ENCODE measurements around the gene MAP3K14.

DNA sequence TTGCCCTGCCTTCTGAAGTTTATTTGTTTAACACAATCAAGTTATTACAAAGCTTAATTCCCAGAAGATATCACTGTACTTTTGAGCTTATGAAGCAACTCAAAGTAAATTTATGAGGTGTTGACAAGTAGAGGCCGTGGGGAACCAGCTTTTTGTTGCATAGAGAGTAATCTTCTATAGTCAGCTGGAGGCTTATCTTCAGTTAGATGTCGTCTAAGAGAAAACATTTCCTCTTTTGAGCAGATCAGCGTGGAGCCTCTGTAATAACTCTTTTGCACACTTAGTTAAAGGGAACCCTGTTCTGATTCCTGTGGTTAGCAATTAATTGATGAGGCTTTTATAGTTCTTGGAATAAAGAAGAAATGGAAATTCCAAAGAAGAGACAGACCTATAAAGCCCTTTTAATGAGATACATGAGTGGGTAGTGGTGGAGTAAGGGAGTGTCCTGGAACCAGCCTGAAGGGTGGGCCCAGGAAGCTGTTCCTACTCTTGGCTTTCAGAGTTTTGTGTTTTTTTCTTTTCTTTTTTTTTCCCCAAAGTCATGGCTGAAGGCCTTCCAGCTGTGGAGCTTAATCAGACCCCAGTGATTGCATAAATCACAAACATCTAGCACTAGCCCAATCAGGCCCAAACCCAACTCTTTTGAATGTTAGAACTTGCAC is 28.9 kb upstream of the MAP3K14 start:
- TF ChIP-seq, protein P1, sequence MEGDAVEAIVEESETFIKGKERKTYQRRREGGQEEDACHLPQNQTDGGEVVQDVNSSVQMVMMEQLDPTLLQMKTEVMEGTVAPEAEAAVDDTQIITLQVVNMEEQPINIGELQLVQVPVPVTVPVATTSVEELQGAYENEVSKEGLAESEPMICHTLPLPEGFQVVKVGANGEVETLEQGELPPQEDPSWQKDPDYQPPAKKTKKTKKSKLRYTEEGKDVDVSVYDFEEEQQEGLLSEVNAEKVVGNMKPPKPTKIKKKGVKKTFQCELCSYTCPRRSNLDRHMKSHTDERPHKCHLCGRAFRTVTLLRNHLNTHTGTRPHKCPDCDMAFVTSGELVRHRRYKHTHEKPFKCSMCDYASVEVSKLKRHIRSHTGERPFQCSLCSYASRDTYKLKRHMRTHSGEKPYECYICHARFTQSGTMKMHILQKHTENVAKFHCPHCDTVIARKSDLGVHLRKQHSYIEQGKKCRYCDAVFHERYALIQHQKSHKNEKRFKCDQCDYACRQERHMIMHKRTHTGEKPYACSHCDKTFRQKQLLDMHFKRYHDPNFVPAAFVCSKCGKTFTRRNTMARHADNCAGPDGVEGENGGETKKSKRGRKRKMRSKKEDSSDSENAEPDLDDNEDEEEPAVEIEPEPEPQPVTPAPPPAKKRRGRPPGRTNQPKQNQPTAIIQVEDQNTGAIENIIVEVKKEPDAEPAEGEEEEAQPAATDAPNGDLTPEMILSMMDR (IDR thresholded peaks at IDR 0.05) = no peak
- no peak for TF ChIP-seq EP300 (IDR thresholded peaks at IDR 0.05; ENCODE audit: borderline replicate concordance in 1 of 2, low read depth in 1 of 2, low read length in 1 of 2)

Data from SK-N-SH (cell line).